Measurements from ENCODE around the gene DEFB118.

DNA sequence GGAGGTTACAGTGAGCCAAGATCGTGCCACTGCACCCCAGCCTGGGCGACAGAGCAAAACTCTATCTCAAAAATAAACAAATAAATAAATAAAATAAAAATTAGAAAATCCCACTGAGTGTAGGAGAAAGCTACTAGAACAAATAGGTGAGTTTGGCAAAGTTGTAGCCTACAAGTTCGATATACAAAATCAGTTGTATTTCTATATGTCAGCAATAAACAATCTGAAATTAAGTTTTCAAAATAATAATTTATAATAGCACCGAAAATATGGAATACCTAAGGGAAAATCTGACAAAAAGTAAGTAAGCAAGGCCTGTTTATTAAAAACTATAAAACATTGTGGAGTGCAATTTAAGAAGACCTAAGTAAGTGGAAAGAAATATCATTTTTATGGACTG lies 5.1 kb upstream of the DEFB118 start:
- TF ChIP-seq, protein P1, sequence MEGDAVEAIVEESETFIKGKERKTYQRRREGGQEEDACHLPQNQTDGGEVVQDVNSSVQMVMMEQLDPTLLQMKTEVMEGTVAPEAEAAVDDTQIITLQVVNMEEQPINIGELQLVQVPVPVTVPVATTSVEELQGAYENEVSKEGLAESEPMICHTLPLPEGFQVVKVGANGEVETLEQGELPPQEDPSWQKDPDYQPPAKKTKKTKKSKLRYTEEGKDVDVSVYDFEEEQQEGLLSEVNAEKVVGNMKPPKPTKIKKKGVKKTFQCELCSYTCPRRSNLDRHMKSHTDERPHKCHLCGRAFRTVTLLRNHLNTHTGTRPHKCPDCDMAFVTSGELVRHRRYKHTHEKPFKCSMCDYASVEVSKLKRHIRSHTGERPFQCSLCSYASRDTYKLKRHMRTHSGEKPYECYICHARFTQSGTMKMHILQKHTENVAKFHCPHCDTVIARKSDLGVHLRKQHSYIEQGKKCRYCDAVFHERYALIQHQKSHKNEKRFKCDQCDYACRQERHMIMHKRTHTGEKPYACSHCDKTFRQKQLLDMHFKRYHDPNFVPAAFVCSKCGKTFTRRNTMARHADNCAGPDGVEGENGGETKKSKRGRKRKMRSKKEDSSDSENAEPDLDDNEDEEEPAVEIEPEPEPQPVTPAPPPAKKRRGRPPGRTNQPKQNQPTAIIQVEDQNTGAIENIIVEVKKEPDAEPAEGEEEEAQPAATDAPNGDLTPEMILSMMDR (IDR thresholded peaks at IDR 0.05) = no peak
- TF ChIP-seq POLR2A (IDR thresholded peaks at IDR 0.05) = no peak
- no peak for TF ChIP-seq POLR2AphosphoS5 (IDR thresholded peaks at IDR 0.05)

Measured in suprapubic skin (tissue), 4 donors.